GM19468 (cell line): ENCODE results near the gene CCDC157.
"Not testable (repeated sequence)": the region's sequence is repeated elsewhere in the genome, so short reads cannot be mapped to it uniquely, and the experiment has no call there.

Source experiments
- ATAC-seq: cut with Tn5 transposase; IDR thresholded peaks from one replicate; pipeline ENCODE4 v1.9.1; 2021; ENCODE audit warnings: mild to moderate bottlenecking, moderate library complexity, moderate number of reproducible peaks; ENCODE audit not compliant: unreplicated experiment; ENCODE audit errors: extremely low read depth

CCDC157 gene

DNA sequence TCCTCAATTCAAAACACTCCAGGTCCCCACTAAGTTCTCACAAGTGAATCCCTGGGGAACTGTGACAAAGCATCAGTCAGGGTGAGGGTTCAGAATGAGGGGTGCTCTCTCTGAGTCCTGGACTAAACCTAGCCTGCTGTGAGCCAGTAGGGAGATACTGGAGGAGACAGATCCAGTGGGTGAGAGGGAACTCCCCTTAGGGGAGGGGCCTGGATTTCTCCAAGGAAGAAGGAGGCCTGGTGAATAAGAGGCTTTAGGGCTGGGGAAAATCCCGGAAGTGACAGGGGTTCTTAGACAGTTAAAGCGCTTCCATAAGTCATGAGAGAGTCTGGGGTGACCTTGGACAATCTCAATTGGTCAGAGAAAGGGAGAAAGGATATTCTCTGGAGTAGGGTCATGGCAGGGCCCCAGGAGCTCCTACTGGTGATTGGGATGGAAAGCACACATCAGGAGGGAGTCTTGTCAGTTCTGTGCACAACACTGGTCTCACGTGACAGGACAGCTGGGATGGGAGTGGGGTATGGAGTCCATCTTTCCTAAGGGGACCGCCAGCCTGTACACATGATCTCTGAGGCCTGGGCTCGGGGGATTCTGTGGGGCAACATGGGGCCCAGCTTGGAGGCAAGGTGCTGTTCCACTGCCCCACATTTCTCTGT, 31.6 kb upstream of the CCDC157 start:
- no peak for ATAC-seq

DNA sequence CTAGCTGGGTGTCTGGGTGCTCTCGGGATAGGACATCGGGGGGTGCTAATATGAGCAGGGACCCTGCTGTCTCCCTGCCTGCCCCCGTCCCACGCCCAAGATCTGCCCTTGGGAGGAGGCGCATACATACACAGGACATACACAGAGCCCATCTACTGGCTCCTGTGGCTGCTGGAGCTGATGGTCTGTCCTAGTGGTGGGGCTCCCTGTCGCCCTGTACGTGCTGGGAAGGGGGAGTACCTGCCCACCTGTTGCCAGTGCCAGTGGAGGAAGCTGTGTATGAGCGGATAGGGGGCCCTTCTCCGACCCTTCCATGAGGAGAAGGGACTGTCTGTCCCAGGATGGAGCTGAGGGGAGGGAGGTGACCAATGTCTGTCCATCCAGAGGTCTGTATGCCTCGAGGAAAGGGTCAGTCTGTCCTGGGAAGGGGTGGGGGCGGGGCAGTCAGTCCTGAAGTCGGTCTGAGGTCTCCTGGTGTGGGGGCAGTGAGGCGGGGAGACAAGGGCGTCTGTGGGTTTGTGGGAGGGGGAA, 31.0 kb upstream of the CCDC157 start:
- no peak for ATAC-seq

- ATAC-seq = no peak
These were observed 30.5 kb upstream of the CCDC157 start for GRCh38 chr22:30326255-30326705.

GRCh38 chr22:30326706-30327362, 30.0 kb upstream of the CCDC157 start, which contains the start of gene TBC1D10A:
TBC1D10A (minus strand) TSS chr22:30326941; CDS start chr22:30326881, 60 bp downstream.
- peak; percentile 77 for ATAC-seq

GRCh38 chr22:30327864-30328345, 28.9 kb upstream of the CCDC157 start:
- no peak for ATAC-seq

GRCh38 chr22:30328466-30329049, 28.2 kb upstream of the CCDC157 start:
- ATAC-seq = no peak

- no peak for ATAC-seq
These were observed 24.3 kb upstream of the CCDC157 start for GRCh38 chr22:30332551-30332950.

- ATAC-seq = no peak
These were observed 23.7 kb upstream of the CCDC157 start for GRCh38 chr22:30332994-30333706.

DNA sequence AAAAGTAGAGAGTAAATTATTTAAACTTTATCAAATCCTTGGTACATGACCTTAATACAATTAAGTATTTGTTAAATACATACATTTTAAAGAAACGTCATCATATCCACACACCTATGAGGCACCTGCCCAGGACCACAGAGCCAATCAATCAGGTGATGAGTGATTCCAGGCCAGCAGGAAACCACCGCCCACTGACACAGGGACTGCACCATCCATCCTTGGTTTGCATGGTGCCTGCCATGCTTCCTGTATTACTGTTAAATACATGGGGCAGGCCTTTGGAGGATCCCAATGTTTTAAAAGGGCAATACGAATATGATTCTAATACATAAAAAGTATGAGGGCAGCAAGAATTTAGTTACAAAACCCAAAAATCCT, 23.1 kb upstream of the CCDC157 start:
- no peak for ATAC-seq

GRCh38 chr22:30334646-30335045, 22.2 kb upstream of the CCDC157 start:
- no peak for ATAC-seq

DNA sequence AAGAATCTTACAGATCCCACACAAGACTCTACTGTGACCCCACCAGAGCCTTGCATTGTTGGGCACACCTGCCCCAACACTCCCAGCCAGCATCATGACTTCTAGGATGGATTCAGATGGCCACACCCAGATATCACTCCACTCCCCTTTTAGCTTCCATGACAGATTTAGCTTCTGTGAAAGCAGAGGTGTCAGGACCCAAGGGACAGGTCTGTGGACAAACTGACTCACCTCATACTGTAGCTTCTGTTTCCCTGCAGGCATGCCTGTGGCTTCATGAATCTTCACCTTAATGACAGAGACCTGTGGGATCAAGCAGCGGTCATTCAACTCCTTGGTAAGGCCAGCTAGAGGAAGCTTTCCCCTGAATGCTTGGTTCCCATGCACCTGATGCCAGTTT, 21.6 kb upstream of the CCDC157 start:
- no peak for ATAC-seq

DNA sequence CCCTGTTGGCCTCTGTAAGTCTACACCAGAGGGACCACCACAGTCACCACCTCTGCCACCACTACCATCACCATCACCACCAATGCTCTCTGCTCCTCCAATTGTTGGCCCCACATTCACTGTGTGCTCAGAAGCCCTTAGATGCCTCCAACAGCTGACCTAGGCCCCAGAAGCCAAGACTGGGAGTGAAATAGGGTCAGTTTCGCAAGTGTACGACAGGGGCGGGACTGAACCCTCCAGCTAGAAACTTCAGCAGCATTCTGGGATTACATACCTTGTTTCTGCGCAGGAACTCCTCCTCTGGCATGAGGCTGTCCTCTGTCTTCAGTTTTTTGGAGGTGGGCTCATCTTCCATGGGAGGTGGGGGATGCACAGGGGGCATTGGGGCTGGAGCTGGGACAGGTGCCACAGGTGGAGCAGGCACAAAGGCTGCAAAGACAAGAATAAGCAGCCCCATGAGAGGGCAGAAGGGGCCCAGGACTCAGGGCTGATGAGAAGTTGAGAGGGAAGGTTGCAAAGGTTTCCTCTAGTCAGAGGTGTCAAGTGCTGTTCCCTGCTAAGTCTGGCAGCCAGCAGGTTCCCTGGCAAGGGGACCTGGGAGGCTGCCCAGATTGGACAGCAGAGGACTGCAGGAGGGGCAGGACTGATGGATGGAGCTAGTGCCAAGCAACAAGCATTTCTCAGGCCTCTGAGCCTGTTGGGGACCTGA, 19.9 kb upstream of the CCDC157 start:
- no peak for ATAC-seq

- ATAC-seq = no peak
These were observed 19.4 kb upstream of the CCDC157 start for GRCh38 chr22:30337461-30337778.

DNA sequence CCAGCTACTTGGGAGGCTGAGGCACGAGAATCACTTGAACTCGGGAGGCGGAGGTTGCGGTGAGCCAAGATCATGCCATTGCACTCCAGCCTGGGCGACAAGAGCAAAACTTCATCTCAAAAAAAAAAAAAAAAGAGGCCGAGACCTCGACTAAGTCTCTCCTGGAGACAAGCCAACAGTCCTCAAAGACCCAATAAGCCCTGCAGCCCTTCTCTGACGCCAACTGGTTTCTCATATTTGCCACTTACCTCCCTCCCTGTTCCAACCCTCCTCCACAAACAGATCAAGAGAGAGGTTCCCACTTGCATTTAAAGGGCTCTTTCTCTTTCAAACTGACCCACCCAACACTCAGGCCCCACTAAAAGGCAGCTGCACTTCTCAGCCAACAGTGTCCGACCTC, 18.5 kb upstream of the CCDC157 start:
- not testable (repeated sequence) for ATAC-seq

- ATAC-seq = no peak
These were observed 18.0 kb upstream of the CCDC157 start for GRCh38 chr22:30338802-30339201.

DNA sequence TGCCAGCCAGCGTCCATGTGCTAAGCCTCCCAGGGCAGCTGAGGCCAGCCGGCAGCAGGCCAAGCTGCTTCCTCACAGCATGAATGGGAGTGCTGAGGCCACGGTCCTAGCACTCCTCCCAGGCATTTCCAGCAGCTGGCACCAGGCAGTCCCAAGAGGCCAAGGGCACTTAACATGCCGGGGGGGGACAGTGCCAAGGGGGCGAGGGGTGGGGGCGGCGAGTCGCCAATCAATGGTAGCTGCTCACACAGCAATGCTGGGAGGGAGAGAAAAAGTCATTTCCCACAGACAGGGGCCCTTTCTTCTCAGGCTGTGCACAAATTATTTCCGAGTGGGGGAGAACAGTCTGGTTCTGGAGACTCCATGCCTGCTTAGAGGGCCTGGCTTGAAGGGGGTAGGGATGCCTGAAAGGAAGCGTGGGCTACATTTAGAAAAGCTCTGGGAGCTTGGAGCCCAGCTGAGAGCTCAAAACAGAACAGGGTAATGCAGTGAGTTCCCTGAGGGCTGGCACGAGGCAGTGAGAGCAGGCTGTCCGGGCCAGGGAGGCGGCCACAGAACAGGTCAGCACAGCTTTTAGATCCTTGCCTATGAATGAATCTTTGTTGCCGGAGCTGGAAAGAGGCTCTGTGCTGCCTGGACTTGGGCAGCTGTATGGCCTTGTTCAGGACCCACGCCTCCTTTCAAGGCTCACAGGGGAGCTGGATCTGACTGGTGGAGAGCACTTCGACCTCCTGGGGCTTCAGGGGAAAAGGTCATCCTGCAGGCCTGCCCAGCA, 15.7 kb upstream of the CCDC157 start:
- ATAC-seq = no peak

DNA sequence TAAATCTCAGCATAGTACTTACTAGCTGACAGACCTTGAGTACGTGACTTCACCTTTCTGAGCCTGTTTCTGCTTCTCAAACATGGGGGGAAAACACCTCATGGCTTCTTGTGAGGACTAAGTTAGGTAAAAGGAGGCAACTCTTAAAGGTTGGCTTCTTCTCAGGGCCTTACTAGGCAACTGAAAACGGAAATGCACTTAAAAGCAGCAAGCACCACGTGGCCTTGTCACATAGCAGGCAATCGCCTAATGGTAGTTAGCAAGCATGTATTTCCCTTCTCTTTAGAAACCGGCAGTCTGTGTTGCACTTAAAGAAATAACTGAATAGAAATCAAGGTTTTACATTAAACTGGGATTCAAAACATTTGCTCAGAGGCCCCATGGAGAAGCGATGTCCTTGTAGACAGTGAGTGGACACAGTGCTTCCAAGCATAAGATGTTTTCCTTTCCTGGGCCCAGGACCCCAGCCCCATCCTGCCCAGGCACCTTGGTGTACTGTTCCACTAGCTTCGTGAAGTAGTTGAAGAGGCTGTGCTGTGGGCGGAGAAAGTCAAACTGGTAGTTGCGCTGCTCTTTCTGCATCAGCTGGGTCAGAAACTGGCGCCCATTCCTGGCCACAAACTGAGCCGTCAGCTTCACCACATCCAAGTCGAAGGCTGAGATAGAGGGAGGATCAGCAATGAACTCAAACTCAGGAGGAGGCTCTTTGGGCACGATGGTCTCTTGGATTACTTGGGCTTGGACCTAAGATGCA, 12.2 kb upstream of the CCDC157 start:
- no peak for ATAC-seq

GRCh38 chr22:30347255-30347892, 9.4 kb upstream of the CCDC157 start:
- ATAC-seq = no peak
